BJ (cell line): ENCODE results near the gene ZNF618. TPM values are rescaled to one million over a fixed set of nuclear protein-coding genes. Genes with fewer than 3 reads are reported as not detected.

ENCODE experiments used
- CTCF ChIA-PET: fragments of 350-600 bp; formaldehyde crosslinking; extraction: SDS; loops from one replicate; lab custom pipeline; 2021; ENCODE audit warnings: antibody characterized with exemption, inconsistent platforms; lab: Yijun Ruan, JAX
- POLR2A ChIA-PET: fragments of 300-600 bp; sonication (Branson Sonifier 250); formaldehyde crosslinking; extraction: SDS; loops from one replicate; lab custom pipeline; 2021; ENCODE audit warnings: antibody characterized with exemption; lab: Charles Lee
- DNase-seq: peaks from one replicate; pipeline ENCODE4 v3.0.0-alpha.2; 2011; ENCODE audit warnings: low read depth
- H3K27me3 ChIP-seq: 2 replicates; pipeline ENCODE4 v1.6.0; 2011; ENCODE audit warnings: low read length; ENCODE audit not compliant: control insufficient read depth, insufficient read depth
- H3K36me3 ChIP-seq: 2 replicates; pipeline ENCODE4 v1.5.1; 2011; ENCODE audit warnings: low read length; ENCODE audit not compliant: control insufficient read depth, insufficient read depth
- H3K4me3 ChIP-seq: 2 replicates; pipeline ENCODE4 v1.5.1; 2011; ENCODE audit warnings: low read depth, mild to moderate bottlenecking, control low read depth, low read length
- polyA plus RNA-seq: library from polyadenylated mRNA; depleted of rRNA; stranded (reverse); fragments of >200 nt; gene quantifications from 2 replicates; pipeline ENCODE4 v1.2.3, GENCODE V29; 2011
- TF ChIP-seq, protein P1 (sequence below): IDR thresholded peaks from 2 replicates; pipeline ENCODE4 v1.5.1; 2011; ENCODE audit warnings: low read depth, mild to moderate bottlenecking, control low read depth, inconsistent platforms, low read length, moderate library complexity; ENCODE audit not compliant: insufficient read depth

Gene ZNF618
- polyA plus RNA-seq, 1 experiment = 5.4 TPM

DNA sequence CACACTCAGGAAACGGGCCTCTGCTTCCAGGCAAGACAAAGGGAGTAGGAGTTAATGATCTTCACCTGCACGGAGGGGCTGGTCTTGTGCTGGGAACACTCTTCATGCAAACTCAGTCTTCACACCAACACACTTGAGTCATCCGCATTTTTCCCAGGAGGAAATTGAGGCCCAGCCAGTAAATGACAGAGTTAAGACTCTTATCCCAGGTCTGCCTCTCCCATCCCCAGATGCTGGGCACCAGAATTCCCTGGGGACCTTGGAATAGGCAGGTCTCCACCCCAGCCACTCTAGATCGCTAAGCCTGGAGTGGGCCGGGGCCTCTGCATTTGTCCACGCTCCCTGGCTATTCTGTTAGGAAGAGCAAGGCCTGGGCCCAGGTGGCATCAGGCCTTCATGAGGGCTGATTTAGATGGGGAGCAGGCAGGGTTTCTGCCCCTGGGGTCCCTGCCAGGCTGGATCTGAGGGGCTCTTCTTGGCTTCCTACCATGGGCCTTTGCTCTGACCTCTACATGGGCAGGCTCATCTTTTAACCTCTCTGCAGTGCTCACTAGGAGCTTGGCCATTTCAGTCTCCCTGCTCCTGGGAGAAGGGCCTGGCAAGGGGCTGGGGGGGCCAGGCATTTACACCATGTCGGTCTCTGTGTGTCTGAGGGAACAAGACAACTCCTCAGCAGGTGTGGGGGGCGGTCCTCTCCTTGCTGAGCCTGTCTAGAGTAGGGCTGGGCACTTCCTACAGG, 124.7 kb downstream of the ZNF618 start:
- no peak for DNase-seq
- Histone ChIP-seq H3K4me3 (no peak overlapping the region), H3K27me3 (no peaks in the 10 kb centered on the region), H3K36me3 (peaks cover 16% of the 10 kb centered on the region)
- TF ChIP-seq, protein P1, sequence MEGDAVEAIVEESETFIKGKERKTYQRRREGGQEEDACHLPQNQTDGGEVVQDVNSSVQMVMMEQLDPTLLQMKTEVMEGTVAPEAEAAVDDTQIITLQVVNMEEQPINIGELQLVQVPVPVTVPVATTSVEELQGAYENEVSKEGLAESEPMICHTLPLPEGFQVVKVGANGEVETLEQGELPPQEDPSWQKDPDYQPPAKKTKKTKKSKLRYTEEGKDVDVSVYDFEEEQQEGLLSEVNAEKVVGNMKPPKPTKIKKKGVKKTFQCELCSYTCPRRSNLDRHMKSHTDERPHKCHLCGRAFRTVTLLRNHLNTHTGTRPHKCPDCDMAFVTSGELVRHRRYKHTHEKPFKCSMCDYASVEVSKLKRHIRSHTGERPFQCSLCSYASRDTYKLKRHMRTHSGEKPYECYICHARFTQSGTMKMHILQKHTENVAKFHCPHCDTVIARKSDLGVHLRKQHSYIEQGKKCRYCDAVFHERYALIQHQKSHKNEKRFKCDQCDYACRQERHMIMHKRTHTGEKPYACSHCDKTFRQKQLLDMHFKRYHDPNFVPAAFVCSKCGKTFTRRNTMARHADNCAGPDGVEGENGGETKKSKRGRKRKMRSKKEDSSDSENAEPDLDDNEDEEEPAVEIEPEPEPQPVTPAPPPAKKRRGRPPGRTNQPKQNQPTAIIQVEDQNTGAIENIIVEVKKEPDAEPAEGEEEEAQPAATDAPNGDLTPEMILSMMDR = no peak
- ChIA-PET CTCF (interaction anchor here (0.8 kb wide), 1 partner anchor 81 kb away, joined by 4 read pairs; no protein-coding TSS in a partner anchor), POLR2A (no interaction called here)

DNA sequence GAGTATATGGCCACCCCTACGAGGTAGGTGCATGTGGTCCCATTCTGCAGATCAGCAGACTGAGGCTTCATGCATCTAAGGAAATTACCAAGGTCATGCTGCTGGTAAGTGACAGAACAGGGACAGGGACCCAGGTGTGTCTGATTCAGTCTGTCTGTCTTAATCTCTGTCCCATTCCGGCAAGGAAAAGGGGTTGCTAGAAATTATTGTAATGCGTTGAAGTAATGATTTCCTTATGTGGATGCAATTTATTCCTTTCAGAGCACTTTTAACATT, 125.2 kb downstream of the ZNF618 start:
- CTCF ChIA-PET = no interaction called here

DNA sequence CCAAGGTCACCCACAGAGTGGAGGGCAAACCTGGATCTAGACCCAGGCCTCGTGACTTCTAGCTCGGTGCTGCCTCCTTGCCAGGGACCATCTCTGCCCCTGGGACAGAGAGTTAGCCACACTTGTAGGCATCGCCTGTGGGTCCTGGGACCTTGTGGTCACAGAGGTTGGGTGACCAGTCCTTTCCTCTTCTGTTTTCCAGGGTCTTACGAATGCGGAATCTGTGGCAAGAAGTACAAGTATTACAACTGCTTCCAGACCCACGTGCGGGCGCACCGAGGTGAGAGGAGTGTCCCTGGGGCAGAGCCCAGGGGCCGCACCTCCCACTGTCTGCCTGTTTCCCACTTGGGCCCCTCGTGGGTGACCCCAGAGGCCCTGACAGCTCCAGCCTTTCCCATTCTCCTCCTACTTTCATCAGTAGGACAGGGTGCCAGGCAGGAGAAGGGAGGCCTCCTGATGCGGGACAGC, 125.7 kb downstream of the ZNF618 start:
- Histone ChIP-seq H3K36me3 (peaks cover 23% of the 10 kb centered on the region), H3K27me3 (no peaks in the 10 kb centered on the region), H3K4me3 (no peak overlapping the region)
- DNase-seq = no peak
- CTCF ChIA-PET = no interaction called here
- POLR2A ChIA-PET = no interaction called here
- TF ChIP-seq, protein P1 = no peak

More for the DNA sequence above, 125.2 kb downstream of the ZNF618 start:
- Histone ChIP-seq H3K4me3 (no peak overlapping the region), H3K27me3 (no peaks in the 10 kb centered on the region), H3K36me3 (peaks cover 19% of the 10 kb centered on the region)
- POLR2A ChIA-PET = no interaction called here
- TF ChIP-seq, protein P1 = no peak
- DNase-seq = no peak

DNA sequence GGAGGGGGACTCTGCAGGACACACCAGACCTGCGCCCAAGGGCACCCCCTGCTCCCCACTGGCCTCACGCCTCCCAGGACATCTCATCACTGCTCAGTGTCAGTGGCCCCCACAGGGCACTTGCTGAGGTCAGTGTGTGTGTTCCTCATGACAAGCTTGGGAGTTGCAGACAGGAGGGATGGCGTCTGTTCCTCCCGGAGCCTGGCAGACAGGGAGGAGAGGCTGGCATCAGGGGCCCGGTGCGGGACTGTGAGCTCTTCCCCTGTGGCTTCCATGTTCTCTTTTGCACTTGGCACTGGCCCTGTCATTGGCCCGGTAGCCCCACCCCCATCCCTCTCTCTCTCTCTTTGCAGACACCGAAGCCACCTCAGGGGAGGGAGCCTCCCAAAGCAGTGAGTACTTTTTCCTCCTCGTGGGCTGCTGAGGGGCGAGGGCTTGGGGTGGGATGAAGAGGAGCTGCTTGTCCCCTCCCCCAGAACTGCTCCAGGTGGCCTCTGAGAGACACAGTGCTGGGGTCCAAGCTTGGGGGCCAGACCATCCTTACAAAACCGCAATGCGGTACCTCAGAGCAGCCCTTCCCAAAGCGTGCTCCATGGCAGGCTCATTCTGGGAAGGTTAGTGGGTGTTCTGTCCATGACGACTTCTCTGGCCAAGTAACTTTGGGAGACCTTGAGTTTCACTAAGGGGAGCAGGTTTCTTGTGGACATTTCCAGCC, 126.3 kb downstream of the ZNF618 start:
- H3K4me3 ChIP-seq = no peak overlapping the region
- CTCF ChIA-PET = interaction anchor here (1.0 to 1.3 kb wide), 2 partner anchors 39 to 194 kb away, joined by 4 to 6 read pairs; no protein-coding TSS in a partner anchor
- no peaks in the 10 kb centered on the region for H3K27me3 ChIP-seq
- DNase-seq = no peak
- TF ChIP-seq, protein P1 = no peak
- POLR2A ChIA-PET = no interaction called here
- H3K36me3 ChIP-seq = peaks cover 23% of the 10 kb centered on the region

DNA sequence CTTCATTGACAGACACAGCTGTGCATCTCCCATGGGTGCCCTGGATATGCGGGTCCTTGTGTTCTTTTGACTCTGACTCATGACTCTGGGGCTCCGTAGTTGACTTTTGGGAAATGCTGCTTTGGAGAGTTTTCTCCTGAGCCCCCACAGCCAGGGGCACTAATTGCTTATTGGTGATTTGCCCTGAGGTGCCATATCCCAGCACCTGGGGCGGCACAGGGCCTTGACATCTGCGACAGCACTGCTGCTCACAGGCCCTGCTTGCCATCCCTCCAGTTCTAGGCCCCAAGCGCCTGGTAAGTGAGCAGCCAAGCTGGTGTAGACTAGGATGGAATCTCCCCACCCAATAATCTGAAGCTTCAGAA, 126.9 kb downstream of the ZNF618 start:
- H3K4me3 ChIP-seq = no peak overlapping the region
- no peaks in the 10 kb centered on the region for H3K27me3 ChIP-seq
- H3K36me3 ChIP-seq = peaks cover 25% of the 10 kb centered on the region
- no peak for DNase-seq
- ChIA-PET CTCF (interaction anchor here (0.7 to 1.3 kb wide), 3 partner anchors 11 to 195 kb away, joined by 3 to 6 read pairs (median 4); no protein-coding TSS in a partner anchor), POLR2A (no interaction called here)
- TF ChIP-seq, protein P1 = no peak
